LNCaP clone FGC (cell line): ENCODE results near the gene HBA1.

Source experiments
- DNase-seq: peaks from one replicate; pipeline ENCODE4 v3.0.0-alpha.2; 2011; ENCODE audit warnings: low read depth
- H3K4me3 ChIP-seq: 2 replicates; pipeline ENCODE4 v1.5.1; 2011; ENCODE audit warnings: mild to moderate bottlenecking, low read depth, low read length, control low read depth
- TF ChIP-seq, protein P1 (sequence below): IDR thresholded peaks from 2 replicates; pipeline ENCODE4 v1.5.1; 2012; ENCODE audit warnings: mild to moderate bottlenecking; ENCODE audit not compliant: control insufficient read depth, insufficient read depth; ENCODE audit errors: extremely low read depth

HBA1 gene

DNA sequence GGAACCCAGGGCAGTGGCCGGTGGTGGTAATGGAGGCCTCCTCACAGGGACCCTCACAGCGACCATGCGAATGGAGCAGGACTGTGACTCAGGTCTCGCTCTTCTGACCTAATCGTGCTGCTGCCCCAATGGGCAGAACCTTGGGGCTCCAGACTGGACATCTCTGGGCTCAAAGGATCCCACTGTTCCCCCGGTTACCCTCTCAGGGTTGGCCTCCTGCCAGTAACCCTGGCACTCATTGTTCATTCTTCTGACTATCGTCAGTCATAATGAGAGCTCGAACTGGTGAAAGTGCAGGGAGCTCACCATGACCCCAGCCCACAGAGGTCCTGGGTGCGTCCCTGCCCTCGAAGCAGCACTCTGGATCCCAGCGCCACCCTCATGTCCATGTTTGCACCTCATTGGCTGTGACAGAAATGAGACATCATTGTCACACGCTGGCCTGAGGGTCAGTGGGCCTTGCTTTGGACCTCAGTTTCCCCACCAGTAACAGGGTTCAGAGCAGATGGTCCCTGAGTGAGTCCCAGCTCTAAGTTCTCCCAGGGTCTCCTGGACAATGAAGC is 34.0 kb upstream of the HBA1 start:
- TF ChIP-seq, protein P1, sequence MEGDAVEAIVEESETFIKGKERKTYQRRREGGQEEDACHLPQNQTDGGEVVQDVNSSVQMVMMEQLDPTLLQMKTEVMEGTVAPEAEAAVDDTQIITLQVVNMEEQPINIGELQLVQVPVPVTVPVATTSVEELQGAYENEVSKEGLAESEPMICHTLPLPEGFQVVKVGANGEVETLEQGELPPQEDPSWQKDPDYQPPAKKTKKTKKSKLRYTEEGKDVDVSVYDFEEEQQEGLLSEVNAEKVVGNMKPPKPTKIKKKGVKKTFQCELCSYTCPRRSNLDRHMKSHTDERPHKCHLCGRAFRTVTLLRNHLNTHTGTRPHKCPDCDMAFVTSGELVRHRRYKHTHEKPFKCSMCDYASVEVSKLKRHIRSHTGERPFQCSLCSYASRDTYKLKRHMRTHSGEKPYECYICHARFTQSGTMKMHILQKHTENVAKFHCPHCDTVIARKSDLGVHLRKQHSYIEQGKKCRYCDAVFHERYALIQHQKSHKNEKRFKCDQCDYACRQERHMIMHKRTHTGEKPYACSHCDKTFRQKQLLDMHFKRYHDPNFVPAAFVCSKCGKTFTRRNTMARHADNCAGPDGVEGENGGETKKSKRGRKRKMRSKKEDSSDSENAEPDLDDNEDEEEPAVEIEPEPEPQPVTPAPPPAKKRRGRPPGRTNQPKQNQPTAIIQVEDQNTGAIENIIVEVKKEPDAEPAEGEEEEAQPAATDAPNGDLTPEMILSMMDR = no peak
- no peak for DNase-seq
- no peak overlapping the region for H3K4me3 ChIP-seq

DNA sequence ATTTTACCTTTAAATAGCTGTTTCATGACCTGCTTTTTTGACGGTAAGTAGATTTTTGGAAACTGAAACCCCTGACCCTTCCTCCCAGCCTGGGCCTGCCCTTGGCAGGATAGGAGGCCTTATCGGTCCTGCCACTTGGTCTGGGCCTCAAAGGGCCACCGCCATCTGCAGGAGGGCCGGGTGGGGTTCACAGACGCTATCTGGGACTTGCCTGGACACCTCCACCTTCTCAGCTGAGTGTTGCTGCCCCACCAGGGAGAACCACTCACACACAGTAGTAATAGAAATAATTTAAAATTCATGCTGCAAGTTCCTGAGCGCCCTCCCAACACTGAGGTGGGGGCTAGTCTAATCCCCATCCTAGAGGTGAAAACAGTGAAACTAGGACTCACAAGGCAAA is 33.4 kb upstream of the HBA1 start:
- TF ChIP-seq, protein P1 = no peak
- no peak for DNase-seq
- no peak overlapping the region for H3K4me3 ChIP-seq

- DNase-seq = no peak
- H3K4me3 ChIP-seq = no peak overlapping the region
- TF ChIP-seq, protein P1 = no peak
These were observed 33.0 kb upstream of the HBA1 start for GRCh38 chr16:143456-143855.

GRCh38 chr16:144797-145252 is 31.7 kb upstream of the HBA1 start:
- TF ChIP-seq, protein P1 = no peak
- no peak overlapping the region for H3K4me3 ChIP-seq
- DNase-seq = no peak

DNA sequence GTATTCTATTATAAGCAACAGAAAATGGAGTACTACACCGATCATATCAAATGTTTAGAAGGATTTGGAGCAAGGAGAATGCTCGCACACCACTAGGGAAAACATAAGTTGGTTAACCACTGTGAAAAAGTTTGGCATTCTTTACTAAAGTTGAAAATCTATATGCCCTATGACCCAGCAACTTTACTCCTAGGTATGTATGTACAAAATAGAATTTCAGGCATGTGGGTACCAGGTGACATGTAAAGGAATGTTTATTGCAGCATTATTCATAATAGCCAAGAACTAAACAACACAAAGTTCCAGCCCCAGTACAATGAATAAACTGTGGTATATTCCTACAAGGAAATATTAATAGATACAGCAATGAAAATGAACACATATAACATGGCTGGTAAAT is 29.8 kb upstream of the HBA1 start:
- DNase-seq = no peak
- TF ChIP-seq, protein P1 = no peak
- no peak overlapping the region for H3K4me3 ChIP-seq

DNA sequence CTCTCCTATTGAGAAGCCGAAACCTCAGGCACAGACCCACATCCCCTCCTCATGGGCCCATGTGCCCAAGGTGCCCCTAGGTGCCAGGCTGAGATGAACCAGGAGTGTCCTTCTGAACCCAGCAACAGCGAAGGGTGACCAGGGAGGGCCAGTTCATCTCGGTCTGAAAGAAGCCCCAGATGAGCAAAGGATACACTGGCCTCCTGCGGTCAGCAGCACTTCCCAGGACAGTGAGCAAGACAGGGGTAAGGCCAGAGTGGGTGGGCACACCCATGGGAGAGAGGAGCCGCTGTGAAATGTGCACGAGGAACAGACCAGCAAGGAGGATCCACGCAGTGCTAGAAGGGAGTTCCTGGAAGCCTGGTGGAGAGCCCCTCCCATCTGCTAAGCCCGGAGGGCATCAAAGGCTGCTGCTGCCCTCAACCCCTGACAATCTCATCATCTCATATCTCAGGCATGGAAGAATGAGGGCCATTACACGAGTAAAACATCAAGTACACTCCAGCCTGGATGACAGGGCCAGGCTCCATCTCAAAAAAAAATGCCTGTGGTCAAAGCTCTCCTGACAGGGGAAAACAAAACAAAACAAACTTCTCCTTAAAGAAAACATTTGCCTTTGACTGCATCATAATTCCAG is 27.3 kb upstream of the HBA1 start:
- TF ChIP-seq, protein P1 = no peak
- H3K4me3 ChIP-seq = no peak overlapping the region
- DNase-seq = no peak
